CD1c-positive myeloid dendritic cell (primary cell): ENCODE measurements around the gene BMP10.

Source experiments
- DNase-seq: peaks from one replicate; pipeline ENCODE4 v3.0.0-alpha.2; 2016; ENCODE audit errors: extremely low spot score

BMP10 gene

DNA sequence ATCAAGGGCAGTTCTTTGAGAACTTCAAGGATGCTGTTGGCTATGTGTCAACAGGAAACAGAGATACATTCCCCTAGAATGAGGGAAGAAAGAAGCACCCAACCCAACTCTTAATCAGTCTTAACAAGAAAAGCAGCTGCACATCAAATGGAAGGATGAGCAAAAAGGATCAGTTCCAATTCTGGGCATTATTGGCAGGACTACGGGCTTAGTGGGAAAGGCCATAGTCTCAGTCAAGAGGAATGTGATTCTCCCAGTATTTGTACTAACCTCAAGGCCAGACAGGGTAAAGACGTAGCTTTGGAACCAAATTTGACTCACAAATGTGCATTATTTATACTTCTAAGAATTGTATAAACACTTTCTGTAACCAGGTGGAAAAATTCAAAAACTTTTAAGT is 18.2 kb downstream of the BMP10 start:
- no peak for DNase-seq

DNA sequence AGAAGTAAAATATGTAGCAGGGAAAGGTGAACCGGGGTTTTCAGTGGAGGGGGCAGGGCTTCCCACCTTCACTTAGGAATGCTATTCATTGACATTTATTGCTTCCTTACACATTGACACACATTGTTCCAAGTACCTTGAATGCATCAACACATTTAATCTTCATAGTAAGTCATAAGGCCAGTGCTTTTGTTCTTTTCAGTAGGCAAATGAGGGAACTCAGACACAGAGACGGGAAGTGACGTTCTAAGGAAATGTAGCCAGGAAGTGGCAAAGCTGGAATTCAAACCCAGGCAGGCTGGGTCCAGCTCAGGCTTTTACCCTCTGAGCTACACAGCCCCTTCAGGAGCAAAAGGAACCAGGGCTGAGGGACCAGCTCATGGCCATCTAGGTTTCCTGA is 20.7 kb downstream of the BMP10 start:
- no peak for DNase-seq

DNA sequence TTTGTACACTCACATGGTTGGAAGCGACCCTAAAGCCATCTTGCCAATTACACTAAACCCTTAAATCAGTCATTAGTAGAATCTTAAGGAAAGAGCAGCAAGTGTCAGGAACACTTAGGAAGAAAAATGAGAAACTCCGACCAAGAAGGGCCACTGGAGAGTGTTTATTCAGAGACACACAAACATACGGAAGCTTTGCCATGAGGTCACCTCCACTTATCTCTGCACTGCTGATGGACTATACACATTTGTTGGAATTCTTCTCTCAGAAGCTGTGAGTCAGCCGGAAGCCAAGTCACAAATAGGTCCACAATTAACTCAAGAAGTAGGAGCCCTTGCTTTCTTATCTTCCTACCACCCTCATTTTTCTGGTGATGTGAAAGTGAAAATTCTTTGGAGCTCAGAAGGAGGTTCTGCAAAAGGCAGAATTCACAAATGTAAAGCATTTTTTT is 21.6 kb downstream of the BMP10 start:
- DNase-seq, result no peak

- no peak for DNase-seq
Observed at GRCh38 chr2:68847751-68848150, 23.4 kb downstream of the BMP10 start.

DNA sequence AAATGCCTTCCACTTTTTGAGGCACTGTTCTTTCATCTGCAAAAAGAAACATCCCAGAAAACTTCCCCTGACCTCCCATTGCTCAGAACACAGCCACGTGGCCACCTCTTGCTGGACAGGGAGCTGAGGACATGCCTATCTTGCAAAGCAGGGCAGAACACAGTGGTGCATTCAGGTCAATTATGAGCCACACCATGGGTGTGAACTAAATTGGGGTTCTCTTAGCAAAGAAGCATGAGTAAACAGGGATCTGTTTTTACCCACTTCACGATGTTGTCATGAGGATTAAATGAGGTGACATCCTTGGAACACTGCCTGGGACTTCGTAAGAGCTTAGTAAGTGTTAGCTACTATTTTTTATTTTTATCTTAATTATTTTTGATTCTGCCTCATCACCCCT is 25.1 kb downstream of the BMP10 start:
- DNase-seq, result no peak

DNA sequence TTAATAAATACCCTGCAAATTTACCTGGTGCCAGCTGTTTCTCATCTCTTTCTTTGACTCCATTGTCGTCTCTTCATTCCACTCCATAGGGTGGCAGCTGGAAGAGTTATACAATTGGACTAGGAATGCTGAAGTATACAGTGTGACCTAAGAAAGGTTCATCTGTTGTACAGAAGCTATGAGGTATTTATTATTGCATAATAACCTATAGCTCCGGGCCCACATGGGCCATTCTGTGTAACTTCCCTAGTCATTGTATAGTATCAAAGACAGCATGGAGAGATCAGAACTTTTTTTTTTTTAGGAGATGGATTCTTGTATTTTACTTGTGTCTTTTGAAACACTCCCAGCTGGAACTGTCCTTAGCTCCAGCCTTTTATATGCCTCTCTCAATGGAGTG is 26.2 kb downstream of the BMP10 start:
- DNase-seq, result no peak

DNA sequence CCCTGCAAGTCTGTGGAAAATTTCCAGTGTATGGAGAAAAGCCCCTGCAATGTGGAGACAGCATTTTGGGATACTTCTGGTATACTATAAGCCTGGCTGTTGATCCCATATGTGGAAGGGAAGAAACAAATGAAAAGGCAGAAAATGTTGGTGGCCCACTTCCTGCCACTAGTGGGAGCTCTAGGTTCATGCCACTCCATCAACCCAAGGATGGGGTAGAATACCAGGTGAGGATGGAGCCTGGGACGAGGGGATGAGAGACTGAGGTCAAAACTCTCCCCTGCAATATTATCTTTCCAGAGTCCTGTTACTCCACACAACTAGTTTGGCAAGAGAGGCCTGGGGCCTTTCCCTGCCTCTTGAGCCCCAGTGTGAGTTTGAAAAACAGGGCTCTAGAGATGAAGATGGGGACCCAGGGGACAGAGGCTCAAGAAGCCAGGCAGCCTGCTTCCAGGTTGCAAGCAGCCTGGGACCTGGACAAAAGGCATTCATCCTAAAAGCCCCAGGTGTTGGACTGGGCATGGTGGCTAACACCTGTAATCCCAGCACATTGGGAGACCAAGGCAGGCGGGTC is 31.9 kb downstream of the BMP10 start:
- DNase-seq, result peak; percentile 50

DNA sequence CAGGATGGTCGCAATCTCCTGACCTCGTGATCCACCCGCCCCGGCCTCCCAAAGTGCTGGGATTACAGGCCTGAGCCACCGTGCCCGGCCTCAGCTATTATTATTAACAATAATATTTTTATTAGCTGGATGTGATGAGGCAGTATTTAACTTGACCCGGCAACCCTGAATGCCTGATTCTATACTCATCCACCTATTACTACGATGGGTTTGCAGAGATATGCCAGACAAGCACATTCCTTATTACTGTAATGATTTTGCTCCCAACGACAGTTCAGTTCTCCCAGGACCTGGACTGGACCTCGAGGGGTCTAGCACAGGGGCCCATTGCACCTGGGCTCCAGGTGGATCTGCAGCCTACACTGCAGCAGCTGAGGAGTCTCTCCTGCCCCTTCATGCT is 32.6 kb downstream of the BMP10 start:
- DNase-seq, result no peak

DNA sequence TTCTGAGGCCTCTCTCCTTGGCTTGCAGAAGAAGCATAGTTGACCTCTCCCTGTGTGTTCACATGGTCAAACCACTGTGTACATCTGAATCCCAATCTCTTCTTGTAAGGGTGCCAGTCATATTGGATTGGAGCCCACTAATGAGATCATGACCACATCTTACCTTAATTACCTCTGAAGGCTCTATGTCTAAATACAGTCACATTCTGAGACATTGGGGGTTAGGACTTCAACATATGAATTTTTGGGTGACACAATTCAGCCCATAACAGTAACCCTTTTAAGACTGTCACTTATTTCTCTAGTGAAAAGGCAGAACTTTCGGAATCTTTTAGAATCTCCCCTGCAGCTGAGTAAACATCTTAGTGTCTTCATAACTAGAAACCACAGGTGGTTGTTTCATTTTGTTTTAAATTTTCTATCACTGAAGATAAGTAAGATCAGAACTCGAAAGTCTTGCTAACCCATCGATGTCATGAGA is 33.3 kb downstream of the BMP10 start:
- DNase-seq, result no peak

DNA sequence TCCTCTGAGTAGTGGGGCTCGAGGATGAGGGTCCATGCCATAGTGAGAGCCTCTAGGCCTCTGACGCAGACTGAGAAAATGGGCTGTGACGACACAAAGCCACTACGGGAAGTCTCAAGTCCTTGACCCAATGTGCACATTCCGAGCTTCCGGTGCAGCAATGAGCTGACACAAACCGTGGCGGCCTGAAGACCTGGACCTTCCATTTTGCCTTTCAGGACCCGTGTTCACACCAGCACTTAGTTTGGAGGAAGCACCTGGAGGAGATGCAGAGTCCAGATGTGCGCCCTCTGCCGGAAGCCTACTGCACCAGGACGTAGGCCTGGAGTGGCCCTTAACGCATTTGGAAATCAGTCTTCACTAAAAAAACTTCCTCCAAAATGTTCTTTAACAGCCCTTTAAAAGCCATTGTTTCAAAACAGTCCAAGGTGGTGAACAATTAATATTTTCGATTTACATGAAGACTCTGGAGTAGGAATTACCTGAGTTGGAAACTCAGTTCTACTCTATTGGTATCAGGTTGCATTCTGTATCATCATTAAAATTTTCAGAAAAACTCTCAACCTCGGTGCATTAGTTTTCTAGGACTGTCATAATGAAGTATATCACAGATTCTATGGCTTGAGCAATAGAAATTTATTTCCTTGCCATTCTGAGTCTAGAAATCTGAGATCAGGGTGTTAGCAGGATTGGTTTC is 33.9 kb downstream of the BMP10 start:
- peak; percentile 79 for DNase-seq

- DNase-seq, result peak; percentile 76
Observed at GRCh38 chr2:68835621-68836020, 35.6 kb downstream of the BMP10 start.

GRCh38 chr2:68834737-68835376 is 36.3 kb downstream of the BMP10 start:
- DNase-seq, result peak; percentile 86

DNA sequence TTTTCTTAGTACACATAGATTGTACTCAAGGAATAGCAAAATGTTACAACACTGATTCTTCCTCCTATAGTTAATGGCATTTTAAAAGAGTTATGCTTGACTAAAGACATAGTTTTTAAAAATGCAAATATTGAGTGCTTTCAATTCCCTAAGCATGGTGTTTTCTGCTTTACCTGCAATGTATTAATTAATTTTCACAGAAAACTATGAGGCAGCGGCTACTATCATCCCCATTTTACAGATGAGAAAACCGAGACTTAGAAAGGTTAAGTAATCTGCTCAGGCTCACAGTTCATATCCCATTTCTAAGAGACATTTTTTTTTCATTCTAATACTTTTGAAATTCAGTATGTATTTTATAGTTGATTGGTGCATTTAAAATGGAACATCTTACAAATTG is 38.0 kb downstream of the BMP10 start:
- DNase-seq, result no peak

- peak; percentile 97 for DNase-seq
Observed at GRCh38 chr2:68832233-68832869, 38.8 kb downstream of the BMP10 start.

GRCh38 chr2:68831686-68832232 is 39.4 kb downstream of the BMP10 start:
- DNase-seq, result no peak

GRCh38 chr2:68829749-68830148 is 41.4 kb downstream of the BMP10 start:
- DNase-seq, result no peak

DNA sequence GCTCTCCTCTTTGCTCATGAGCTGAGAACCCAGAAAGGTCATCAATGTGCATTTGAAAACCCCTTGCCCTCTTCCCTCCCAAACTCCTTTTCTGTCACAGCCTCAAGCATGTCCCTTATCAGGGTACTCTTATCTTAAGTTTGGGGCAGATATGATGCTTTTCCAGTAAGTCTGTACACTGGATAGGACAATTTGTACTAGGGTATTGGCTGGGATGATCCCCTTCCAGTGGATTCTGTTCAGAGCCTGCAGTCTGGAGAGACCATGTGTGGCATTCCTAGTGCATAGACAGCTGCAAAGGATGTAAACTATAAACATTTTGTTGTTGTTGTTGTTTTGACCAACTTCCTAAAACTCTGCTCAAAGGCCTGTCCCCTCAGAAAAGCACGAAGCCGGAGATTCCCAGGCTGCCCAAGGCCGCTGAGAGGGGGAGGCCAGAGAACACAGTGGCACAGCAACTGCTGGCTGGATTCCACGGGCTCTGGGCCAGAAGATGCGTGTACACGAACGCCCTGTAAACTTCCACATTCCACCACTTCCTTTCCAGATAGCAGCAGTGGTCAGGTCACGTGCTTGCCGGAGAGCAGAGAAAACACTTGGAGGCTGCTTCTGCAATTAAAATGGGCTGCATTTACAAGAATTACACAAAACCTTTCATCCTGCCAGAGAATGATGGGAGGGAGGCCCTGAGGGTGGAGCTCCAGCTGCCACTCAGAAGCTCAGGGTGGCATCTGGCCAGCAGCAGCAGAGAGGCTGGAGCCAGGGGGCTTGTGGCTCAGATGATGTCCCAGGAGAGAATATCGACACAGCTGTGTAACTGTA is 42.1 kb downstream of the BMP10 start:
- DNase-seq, result peak; percentile 97

GRCh38 chr2:68827666-68828065 is 43.5 kb downstream of the BMP10 start:
- no peak for DNase-seq

DNA sequence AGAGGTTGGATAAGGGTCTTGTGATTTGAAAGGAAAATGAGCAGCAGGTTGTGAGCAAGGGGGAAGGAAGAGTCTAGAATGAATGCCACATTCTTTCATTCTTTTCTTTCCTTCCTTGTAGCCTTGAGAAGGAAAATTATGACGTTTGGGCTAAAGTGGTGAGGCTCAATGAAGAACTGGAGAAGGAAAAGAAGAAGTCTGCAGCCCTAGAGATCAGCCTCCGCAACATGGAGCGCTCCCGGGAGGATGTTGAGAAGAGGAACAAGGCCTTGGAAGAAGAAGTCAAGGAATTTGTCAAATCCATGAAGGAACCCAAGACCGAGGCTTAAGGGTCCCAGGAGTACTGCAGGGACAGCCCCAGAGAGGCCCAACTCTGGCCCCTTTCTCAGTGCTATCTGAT is 45.3 kb downstream of the BMP10 start:
- DNase-seq, result peak; percentile 69

DNA sequence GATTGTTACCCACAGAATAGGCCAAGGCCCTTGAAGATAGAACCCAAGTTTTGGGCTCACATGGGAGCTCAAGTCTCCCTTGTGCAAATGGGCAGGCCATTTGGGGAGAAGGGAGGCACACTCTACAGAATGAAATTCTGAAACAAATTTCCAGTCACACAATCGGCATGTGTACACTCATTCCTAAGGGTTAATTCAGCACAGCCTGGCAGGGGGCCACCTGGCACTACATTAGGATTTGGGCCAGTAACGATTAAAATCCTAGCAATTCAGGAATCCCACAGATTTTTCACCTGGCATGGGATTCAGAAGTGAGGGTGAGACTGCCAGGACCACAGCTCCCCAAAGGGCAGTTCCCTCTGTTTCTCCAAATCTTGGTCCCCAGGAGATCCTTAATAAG is 46.4 kb downstream of the BMP10 start:
- DNase-seq, result no peak

DNA sequence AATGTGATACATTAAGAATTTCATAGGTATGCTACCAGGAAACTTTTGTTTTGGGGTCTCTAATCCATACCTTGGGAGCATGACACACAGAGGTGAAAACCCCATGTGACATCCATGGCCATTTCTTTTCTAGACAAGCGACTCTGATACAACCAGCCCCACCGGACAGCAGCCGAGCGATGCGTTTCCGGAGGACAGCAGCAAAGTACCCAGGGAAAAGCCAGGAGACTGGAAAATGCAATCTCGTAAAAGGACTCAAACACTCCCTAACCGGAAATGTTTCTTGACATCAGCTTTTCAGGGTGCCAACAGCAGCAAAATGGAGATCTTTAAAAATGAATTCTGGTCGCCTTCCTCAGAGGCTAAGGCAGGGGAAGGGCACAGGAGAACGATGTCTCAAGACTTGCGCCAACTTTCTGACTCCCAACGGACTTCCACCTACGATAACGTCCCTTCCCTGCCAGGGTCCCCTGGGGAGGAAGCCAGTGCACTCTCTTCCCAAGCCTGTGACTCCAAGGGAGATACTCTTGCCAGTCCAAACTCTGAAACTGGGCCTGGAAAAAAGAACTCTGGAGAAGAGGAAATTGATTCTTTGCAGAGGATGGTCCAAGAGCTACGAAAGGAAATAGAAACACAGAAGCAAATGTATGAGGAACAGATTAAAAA is 48.9 kb downstream of the BMP10 start:
- no peak for DNase-seq
